GM18519 (cell line): ENCODE results near the gene DPYSL3.
A peak's percentile ranks its signal among the peaks of the same experiment; 100 is the strongest.

Experiments used
- ATAC-seq: cut with Tn5 transposase; IDR thresholded peaks from one replicate; pipeline ENCODE4 v1.9.1; 2021; ENCODE audit warnings: mild to moderate bottlenecking, moderate library complexity; ENCODE audit not compliant: unreplicated experiment, low FRiP score

The DPYSL3 gene

GRCh38 chr5:147445917-147446316 is 64.0 kb downstream of the DPYSL3 start:
- no peak for ATAC-seq

GRCh38 chr5:147445090-147445489 is 64.8 kb downstream of the DPYSL3 start:
- no peak for ATAC-seq

- ATAC-seq: no peak
These were observed 67.6 kb downstream of the DPYSL3 start for GRCh38 chr5:147442224-147442623.

GRCh38 chr5:147441191-147441695 is 68.6 kb downstream of the DPYSL3 start:
- ATAC-seq: no peak

- no peak for ATAC-seq
These were observed 70.6 kb downstream of the DPYSL3 start for GRCh38 chr5:147439254-147439653.

GRCh38 chr5:147437161-147437596 is 72.7 kb downstream of the DPYSL3 start:
- no peak for ATAC-seq

- peak; percentile 90 for ATAC-seq
These were observed 73.3 kb downstream of the DPYSL3 start for GRCh38 chr5:147436596-147436995.

GRCh38 chr5:147434049-147434448 is 75.8 kb downstream of the DPYSL3 start:
- no peak for ATAC-seq

- ATAC-seq: no peak
These were observed 77.5 kb downstream of the DPYSL3 start for GRCh38 chr5:147432323-147432722.

GRCh38 chr5:147431586-147431985 is 78.3 kb downstream of the DPYSL3 start:
- ATAC-seq: no peak

GRCh38 chr5:147430628-147431027 is 79.2 kb downstream of the DPYSL3 start:
- no peak for ATAC-seq

GRCh38 chr5:147427521-147428401 is 82.1 kb downstream of the DPYSL3 start:
- ATAC-seq: no peak

- no peak for ATAC-seq
These were observed 83.1 kb downstream of the DPYSL3 start for GRCh38 chr5:147426640-147427327.

- no peak for ATAC-seq
These were observed 91.3 kb downstream of the DPYSL3 start for GRCh38 chr5:147418613-147419012.

GRCh38 chr5:147417135-147417813 is 92.6 kb downstream of the DPYSL3 start:
- no peak for ATAC-seq

- no peak for ATAC-seq
These were observed 94.2 kb downstream of the DPYSL3 start for GRCh38 chr5:147415651-147416050.

- no peak for ATAC-seq
These were observed 96.6 kb downstream of the DPYSL3 start for GRCh38 chr5:147413266-147413665.

GRCh38 chr5:147412561-147412960 is 97.3 kb downstream of the DPYSL3 start:
- no peak for ATAC-seq

GRCh38 chr5:147411359-147412319 is 98.2 kb downstream of the DPYSL3 start:
- no peak for ATAC-seq
